ENCODE data around the gene BTN3A1. TPM values are rescaled to one million over a fixed set of nuclear protein-coding genes. Genes with fewer than 3 reads are reported as not detected.
A peak's percentile ranks its signal among the peaks of the same experiment; 100 is the strongest.

BTN3A1 gene
- total RNA-seq, 1 donor from 2014 or later = 35.6 TPM

DNA sequence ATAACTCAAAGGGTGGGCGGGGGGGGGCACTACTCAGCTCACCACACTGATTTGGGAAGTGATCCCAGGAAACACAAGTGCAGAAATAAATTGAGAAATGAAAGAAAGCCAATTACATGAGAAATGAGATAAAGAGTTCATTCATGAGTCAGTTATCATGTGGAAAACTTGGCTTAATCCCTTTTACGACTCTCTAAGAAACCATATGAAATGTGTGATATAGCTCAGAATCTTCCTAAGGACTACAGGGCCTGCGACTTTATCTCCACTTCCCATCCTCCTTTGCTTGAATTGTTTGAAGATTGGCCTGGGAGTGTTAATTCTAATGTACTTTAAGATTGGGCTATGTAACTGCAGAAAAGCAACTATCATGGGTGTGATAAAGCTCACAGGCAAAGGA is 22.8 kb upstream of the BTN3A1 start:
- peak; percentile 33 for DNase-seq (ENCODE audit: low spot score)

DNA sequence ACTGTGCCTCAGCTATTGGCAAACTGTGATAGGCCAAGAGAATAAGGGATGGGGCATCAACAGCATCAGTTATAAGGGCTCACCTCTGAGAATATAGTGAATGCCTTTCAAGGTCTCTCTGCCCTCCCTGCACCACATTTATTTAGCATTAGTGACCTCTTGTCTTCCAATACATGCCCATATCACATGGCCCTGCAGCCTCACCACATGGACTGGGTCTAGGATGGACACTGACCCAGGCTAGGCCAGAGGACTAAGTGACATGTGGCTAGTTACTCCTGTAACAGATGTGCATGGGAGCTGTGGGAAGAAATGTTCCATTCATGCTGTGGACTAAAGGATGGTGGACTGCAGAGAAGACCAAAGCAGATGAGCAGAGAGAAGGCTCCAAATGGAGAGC is 22.3 kb upstream of the BTN3A1 start:
- no peak for DNase-seq (ENCODE audit: low spot score)

DNA sequence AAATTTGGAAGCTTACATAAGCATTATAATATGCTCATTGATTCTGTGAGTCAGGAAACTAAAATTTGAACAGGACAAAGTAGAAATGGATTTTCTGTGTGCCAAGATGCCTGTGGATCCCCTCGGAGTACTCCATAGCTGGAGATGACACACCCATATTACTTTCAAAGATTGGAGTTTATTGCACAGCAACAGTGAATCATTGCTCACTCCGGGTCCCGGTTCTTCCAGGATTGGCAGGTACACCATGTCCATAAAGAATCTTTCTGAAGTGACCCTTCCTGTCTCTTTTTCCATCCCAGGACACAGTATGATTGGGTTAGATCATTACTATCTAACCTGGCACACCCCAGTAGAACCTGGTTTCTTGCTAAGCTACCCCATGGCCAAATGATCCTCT is 21.8 kb upstream of the BTN3A1 start:
- DNase-seq (ENCODE audit: low spot score) = no peak

DNA sequence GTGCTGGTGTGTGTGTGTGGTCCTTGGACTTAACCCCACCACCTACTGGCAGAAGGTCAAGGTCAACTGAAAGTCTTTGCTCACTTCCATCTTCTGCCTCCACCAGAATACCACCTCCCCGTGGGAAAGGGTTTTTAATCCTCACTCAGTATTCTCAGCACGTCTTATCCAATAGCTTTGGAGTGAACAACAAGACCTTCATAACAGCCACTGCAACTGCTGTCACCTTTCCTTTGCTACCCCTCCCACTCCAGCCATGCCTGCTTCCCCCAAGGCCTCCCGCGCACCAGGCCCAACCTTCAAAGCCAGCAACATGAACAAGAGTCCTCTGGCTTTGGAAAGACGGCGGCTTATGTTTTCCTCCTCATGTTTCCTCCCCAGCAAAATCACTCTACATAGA is 20.0 kb upstream of the BTN3A1 start:
- no peak for DNase-seq (ENCODE audit: low spot score)

DNA sequence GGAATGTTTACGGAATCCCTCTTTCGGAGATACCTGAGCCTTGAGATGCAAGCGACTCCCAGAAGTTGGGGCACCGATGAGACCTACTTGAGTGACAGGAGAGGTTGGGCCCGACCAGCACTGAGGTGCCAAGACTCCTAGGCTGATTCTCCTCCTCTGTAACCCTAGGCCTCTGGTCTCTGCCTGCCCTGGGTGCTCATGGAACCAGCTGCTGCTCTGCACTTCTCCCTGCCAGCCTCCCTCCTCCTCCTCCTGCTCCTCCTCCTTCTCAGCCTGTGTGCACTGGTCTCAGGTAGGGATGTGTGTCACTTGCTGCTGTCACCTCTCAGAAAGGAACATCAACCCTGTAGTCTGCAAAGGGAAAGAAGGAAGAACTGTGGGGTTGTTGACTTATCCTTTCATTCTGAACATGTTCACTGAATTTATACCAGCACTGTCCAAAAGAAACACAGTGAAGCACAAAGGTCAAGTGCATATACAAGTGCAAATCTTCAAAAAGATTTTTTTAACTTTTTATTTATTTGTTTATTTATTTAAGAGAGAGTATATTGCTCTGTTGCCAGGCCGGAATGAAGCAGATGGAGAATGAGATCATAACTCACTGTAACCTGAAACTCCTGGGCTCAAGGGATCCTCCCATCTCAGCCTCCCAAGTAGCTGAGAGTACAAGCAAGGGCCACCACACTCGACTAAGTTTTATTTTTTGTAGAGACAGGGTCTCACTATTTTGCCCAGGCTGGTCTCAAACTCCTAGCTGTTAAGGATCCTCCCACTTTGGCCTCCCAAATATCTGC is 18.3 kb upstream of the BTN3A1 start:
- DNase-seq (ENCODE audit: low spot score) = peak; percentile 21

DNA sequence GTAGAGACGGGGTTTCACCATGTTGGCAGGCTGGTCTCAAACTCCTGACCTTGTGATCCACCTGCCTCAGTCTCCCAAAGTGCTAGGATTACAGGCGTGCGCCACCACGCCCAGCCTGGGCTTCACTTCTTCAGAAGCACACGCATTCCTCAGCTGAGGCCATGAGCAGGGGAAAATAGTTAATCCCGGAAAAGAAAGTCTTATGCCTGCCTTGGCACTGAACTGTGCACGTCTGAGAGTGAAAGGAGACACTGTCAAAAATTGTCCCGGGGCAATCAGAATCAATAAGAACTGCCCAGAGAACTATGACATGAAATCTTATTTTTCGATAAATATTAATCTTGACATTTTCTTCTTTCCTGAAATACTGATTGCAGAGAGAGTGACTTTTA is 16.3 kb upstream of the BTN3A1 start:
- DNase-seq (ENCODE audit: low spot score) = no peak

DNA sequence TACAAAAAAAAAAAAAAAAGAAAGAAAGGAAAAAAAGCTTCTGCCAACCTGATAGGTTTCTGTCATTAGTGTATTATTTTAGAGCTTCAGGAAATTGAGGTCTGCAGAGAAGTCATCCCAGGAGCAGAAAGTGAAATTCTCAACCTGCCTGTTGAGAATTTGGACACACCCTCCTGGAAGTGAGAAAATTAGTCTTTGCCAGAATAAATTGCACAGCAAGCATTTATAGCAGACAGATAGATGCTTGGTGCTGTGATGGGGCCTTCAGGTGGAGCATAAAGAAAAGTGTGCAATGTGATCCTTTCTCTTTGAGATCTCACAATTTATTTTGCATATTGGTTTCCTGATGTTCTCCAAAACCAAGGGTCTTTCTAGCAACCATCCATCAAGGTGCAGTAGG is 14.5 kb upstream of the BTN3A1 start:
- DNase-seq (ENCODE audit: low spot score) = no peak

DNA sequence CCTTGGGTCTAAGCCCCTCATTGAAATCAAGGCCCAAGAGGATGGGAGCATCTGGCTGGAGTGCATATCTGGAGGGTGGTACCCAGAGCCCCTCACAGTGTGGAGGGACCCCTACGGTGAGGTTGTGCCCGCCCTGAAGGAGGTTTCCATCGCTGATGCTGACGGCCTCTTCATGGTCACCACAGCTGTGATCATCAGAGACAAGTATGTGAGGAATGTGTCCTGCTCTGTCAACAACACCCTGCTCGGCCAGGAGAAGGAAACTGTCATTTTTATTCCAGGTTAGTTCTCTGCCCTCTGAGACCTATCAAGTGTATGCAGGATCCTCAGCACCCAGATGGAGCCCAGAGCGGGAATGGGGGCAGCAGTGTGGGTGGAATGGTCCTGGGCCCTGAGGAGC is 14.1 kb upstream of the BTN3A1 start:
- DNase-seq (ENCODE audit: low spot score) = no peak

DNA sequence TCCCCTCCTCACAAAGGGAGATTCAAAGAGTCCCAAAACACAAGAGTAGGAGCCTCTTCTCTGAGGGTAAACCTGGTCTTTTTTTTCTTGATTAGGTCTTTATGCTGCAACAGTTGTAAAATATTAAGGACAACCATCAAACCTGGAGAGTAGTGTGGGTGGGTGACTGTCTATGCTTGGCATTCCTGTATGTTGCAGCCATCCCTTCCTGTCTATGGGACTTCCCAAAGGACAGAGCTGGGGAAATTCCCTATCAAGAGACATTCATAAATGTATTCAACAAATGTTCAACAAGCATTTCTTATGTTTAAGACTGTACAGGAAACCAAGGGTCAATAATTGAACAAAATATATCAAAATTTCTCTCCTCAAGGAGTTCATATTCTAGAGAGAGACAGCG is 13.6 kb upstream of the BTN3A1 start:
- no peak for DNase-seq (ENCODE audit: low spot score)

DNA sequence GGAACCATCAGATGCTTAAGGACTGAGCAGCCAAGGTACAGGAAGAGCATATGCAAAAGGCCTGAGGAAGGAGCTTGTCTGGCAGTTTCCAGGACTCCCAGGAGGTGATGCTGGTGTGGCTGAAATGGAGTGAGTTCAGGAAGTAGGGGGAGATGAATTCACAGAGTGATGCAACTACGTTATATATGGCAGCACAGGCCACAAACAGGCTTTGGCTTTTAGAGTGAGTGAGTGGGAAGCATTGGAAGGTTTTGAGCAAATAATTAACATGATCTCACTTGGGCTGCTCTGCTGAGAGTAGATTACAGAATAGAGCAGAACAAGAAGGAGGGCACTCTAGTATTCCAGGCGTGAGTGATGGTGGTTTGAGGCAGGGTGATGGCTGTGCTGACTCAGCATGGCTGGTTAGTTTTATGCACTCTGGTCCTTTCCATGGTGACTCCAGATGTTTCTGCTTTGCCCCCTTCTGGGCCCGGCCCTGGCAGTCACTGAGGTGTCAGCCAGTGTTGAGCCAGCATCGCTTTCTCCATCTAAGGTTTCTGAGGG is 12.7 kb upstream of the BTN3A1 start:
- no peak for DNase-seq (ENCODE audit: low spot score)

DNA sequence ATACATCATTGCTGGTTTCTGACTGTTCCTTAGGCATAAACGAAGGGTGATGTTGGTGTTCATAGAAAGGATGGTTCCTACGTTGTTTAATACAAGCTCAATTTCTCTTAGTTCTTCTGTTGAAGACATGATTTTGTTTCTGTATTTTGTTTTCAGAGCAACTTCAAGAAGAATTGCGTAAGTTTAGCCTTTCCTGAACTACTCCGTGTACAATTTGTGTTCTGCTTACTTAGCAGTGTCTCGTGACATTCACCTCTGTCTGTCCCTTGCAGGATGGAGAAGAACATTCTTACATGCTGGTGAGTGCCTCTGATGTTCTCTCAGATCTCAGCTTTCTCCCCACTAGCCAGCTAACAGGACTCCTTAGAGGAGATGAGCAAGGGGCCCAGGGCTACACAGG is 11.5 kb upstream of the BTN3A1 start:
- no peak for DNase-seq (ENCODE audit: low spot score)

DNA sequence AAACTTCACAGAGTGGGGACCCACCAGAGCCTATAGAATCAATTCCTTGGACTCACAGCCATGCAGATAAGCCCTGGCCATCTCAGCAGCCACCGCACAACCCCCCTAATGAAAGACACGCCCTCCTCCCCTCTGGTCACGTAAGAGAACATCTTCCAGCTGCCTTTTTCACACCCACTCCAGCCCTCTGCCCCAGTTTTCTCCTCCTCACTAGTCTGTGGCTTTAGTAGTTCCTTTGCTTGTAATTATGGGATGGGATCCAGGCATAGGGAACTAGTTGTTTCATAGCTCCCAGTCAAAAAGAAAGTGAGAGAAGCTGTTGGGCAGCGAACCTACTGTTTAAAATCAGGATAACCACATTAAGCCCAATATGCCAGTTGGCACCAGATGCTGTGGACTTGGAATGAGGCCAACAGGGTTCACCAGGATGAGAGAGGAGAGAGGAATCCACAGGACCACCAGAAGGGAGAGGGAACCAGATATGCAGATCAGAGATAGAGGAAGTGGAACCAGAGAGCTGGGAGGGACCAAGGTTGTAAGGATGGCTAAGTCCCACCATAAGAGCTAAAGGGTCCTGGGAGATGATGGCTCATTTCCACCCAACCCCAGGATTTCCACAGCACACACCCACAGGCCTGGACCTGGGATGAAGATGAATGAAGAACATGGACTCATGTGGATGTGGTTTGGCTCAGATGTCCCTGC is 9.0 kb upstream of the BTN3A1 start:
- DNase-seq (ENCODE audit: low spot score) = no peak

DNA sequence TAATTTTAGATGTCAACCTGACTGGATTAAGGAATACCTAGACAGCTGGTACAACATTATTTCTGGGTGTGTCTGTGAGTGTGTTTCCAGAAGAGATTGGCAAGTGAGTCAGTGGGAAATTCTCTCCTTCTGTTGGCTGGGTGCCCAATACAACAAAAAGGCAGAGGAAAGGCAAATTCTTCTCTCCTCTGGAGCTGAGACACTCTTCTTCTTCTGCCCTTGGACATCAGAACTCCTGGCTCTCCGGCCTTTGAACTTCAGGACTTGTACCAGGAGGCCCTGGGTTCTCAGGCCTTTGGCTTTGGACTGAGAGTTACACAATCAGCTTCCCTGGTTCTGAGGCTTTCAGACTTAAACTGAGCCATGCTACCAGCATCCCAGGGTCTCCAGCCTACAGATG is 7.8 kb upstream of the BTN3A1 start:
- DNase-seq (ENCODE audit: low spot score) = peak; percentile 52

DNA sequence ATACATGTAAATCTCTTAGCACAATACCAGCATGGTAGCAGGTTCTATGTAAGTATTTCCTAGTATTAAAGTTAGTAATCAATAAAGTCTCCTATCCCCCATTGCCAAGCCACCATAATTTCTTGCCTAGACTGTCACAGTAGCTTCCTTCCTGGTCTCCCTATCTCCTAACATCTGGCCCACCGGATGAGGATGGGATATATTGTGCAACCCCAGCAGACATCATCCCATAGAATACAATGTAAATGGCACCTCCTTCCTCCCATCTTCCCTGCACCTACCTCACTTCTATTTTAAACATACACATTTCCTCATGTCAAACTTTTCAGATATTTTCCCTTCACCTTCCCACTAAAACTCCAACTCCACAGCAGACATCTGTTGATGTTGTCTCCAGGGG is 3.5 kb upstream of the BTN3A1 start:
- DNase-seq (ENCODE audit: low spot score) = no peak

DNA sequence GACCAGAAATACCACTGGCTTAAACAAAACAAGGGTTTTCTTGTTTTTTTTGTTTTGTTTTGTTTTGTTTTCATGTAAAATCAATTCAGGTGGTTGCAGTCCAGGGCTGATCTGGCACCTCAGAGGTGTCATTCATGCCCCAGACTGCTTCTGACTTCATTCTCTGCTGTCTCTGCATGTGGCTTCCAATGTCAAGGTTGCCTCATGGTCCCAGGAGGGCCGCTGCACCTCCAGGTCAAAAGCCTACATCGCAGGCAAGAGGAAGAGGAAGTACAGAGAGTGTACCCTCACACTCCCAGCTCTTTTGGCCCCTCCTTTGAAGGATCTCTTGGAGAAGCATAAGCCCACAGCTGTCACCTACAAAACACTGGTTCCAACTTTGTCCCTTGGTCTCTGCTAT is 1.4 kb upstream of the BTN3A1 start:
- no peak for DNase-seq (ENCODE audit: low spot score)

DNA sequence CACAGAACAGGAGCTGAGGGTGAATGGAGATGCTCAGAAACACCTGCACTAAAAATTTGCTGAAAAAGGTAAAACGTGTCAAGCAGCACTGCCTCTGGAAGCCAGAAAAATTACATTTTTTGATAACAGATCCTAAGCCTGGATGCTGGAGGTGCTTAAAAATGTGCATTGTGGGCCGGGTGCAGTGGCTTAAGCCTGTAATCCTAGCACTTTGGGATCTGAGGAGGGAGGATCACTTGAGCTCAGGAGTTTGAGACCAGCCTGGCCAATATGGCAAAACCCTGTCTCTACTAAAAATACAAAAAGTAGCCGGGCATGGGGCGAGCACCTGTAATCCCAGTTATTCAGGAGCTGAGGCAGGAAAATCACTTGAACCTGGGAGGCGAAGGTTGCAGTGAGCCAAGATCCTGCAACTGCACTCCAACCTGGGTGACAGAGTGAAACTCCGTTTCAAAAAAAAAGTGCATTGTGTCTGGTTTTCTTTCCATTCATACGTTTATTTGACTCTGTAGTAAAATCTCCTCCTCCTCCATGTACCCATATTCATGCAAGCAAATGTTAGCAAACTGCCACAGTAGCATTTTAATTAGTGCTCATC is 587 bp upstream of the BTN3A1 start:
- peak; percentile 16 for DNase-seq (ENCODE audit: low spot score)

DNA sequence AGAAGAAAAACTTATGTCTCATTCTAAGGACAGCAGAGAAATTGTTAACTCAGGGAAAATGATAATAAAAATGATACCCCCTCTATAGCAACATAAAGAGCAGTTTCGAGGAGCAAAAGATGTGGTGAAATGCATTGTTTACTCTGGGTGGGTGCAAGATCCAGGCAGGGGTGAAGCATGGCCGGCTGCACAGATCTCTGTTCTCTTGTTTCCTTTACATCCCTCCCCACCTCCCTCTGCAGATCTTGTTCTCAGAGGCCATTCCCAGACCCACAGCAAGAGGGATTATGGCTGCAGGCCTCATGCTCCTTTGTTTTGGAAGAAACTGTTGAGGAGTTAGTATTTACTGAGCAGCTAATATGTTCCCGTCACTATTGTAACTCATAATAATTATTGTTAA is 1.8 kb downstream of the BTN3A1 start:
- DNase-seq (ENCODE audit: low spot score) = no peak

DNA sequence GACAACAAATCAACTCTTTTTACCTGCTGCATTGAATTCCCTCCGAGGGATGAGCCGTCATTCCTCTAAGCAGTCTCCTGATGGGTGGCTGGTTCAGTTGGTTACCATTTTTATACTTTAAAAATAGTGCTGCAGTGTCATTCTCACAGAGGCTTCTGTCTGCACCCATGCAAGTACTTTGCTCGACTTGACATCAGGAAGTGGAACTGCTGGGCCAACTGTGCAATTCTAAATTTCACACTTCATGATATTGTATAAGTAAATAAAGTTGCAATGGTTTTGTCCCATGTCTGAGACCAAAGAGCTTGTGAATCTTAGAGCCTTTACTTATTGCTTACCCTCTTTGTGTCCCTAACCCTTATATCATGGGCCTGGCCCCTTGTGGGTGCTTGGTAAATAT is 2.5 kb downstream of the BTN3A1 start:
- DNase-seq (ENCODE audit: low spot score) = no peak

DNA sequence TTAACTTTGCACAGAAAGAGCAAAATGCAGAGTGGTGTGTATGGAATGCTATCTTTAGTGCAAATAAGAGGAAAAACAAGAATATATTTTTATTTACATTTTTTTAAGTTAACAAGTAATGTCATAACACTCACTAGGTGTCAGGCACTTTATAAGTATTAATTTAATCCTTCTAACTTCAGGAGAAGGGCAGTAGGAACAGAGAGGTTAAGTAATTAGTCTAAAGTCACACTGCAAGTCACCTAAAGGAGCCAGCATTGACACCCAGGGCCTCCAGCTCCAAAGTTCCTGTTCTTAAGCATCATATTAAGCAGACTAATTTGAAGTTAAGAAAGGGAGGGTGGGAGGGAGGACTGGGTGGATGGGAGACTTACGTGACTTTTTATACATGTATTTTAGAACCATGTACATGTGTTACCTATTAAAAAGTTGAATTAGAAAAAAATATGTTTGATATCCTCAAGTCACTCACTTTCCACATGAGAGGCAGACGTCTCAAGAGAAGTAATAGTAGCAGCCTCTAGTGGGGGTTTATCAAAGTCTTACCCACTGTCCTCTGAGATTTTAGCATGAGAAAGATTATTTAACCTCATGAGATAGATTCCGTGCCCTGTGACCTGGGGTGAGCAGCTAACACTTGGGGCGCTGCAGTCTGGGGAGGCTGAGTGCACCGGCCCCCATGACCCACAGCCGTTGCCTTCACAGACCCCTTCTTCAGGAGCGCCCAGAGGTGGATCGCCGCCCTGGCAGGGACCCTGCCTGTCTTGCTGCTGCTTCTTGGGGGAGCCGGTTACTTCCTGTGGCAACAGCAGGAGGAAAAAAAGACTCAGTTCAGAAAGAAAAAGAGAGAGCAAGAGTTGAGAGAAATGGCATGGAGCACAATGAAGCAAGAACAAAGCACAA is 7.0 kb downstream of the BTN3A1 start:
- no peak for DNase-seq (ENCODE audit: low spot score)

DNA sequence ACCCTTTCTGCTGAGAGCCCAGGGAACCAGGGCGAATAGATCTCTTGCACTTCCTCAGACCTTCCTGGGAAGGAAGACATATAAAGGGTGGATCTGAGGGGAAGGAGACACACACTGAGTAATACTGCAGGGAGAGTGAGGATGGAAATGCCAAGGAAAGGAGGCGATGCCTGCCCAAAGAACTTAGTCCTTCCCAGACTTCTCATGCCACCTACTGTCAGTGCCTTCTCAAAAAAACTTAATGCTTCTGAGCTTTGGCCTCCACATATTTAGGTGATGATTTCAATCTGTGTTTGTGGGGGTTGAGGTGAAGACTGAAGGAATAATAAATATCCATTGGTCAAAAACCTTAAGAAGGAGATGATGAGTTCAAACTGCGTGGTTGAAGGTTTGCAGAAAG is 9.7 kb downstream of the BTN3A1 start:
- no peak for DNase-seq (ENCODE audit: low spot score)

DNA sequence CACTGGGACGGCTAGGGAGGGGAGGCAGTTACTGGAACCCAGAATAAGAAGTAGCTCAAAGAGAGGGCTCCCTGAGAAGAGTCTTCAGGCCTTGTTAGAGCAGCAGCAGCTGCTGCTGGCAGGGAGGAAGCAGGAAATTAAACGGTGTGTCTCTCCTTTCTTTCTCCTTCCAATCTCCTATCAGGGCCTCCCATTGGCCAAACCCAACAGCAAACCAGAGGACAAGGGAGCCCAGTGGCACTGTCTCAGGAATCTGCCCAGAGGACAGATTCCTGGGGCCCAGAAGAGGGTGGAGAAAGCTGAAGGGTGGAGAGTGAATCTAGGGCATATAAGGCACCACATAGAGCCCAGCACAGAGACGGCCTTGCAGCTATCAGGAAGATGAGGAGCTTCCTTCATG is 10.2 kb downstream of the BTN3A1 start:
- no peak for DNase-seq (ENCODE audit: low spot score)

DNA sequence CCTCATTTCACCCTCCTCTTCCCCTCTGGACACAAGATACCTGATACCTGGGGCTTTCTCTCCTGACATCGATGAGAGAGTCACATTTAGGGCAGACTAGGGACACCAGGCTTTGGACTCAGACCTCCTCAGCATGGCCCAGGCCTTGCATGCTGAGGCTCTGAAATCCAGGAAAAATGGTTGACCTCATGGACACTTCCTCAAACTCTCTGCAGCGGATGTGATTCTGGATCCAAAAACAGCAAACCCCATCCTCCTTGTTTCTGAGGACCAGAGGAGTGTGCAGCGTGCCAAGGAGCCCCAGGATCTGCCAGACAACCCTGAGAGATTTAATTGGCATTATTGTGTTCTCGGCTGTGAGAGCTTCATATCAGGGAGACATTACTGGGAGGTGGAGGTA is 10.9 kb downstream of the BTN3A1 start:
- no peak for DNase-seq (ENCODE audit: low spot score)

Data from umbilical cord (tissue), 2 donors.